Right lung (tissue), 10 donors: ENCODE data around the gene PPP4R3B. TPM values are rescaled to one million over a fixed set of nuclear protein-coding genes. Genes with fewer than 3 reads are reported as not detected.

ENCODE experiments used
- DNase-seq, 2 donors: peaks; one replicate each; pipeline ENCODE4 v3.0.0-alpha.2; 2013
- long read RNA-seq, 8 donors: transcript quantifications; one replicate each; lab custom pipeline, GENCODE V29; 2026
- polyA plus RNA-seq, 5 donors: library from polyadenylated mRNA; unstranded; fragments of 120-200 nt; gene quantifications; one replicate each; pipeline versions ENCODE4 v1.2.1 to v1.2.3, GENCODE V29; 2013; ENCODE audit warnings: inconsistent platforms in 1 of 5, low replicate concordance in 1 of 5; ENCODE audit not compliant: insufficient read length in 5 of 5, insufficient read depth in 1 of 5

The PPP4R3B gene
- polyA plus RNA-seq = 10 to 100 TPM; 57.0 to 85.9 (median 75.8) TPM
- long read RNA-seq, donor 1, full-length matches to known transcripts = 8 of 20 reads
- long read RNA-seq, donor 1, partial matches to known transcripts = 12 of 20 reads
- long read RNA-seq, donor 1, other reads (novel, unspliced or antisense) = 0 of 20 reads
- long read RNA-seq, donor 2, full-length matches to known transcripts = 3 of 10 reads
- long read RNA-seq, donor 2, partial matches to known transcripts = 7 of 10 reads
- long read RNA-seq, donor 2, other reads (novel, unspliced or antisense) = 0 of 10 reads
- long read RNA-seq, donor 3, full-length matches to known transcripts = 3 of 3 reads
- long read RNA-seq, donor 3, partial matches to known transcripts = 0 of 3 reads
- long read RNA-seq, donor 3, other reads (novel, unspliced or antisense) = 0 of 3 reads
- long read RNA-seq, donor 4, full-length matches to known transcripts = 2 of 2 reads
- long read RNA-seq, donor 4, partial matches to known transcripts = 0 of 2 reads
- long read RNA-seq, donor 4, other reads (novel, unspliced or antisense) = 0 of 2 reads
- long read RNA-seq, donor 5, full-length matches to known transcripts = 5 of 41 reads
- long read RNA-seq, donor 5, partial matches to known transcripts = 36 of 41 reads
- long read RNA-seq, donor 5, other reads (novel, unspliced or antisense) = 0 of 41 reads
- long read RNA-seq, donor 6, full-length matches to known transcripts = 4 of 17 reads
- long read RNA-seq, donor 6, partial matches to known transcripts = 13 of 17 reads
- long read RNA-seq, donor 6, other reads (novel, unspliced or antisense) = 0 of 17 reads
- long read RNA-seq, donor 7, full-length matches to known transcripts = 2 of 32 reads
- long read RNA-seq, donor 7, partial matches to known transcripts = 30 of 32 reads
- long read RNA-seq, donor 7, other reads (novel, unspliced or antisense) = 0 of 32 reads
- long read RNA-seq, donor 8, full-length matches to known transcripts = 2 of 2 reads
- long read RNA-seq, donor 8, partial matches to known transcripts = 0 of 2 reads
- long read RNA-seq, donor 8, other reads (novel, unspliced or antisense) = 0 of 2 reads

DNA sequence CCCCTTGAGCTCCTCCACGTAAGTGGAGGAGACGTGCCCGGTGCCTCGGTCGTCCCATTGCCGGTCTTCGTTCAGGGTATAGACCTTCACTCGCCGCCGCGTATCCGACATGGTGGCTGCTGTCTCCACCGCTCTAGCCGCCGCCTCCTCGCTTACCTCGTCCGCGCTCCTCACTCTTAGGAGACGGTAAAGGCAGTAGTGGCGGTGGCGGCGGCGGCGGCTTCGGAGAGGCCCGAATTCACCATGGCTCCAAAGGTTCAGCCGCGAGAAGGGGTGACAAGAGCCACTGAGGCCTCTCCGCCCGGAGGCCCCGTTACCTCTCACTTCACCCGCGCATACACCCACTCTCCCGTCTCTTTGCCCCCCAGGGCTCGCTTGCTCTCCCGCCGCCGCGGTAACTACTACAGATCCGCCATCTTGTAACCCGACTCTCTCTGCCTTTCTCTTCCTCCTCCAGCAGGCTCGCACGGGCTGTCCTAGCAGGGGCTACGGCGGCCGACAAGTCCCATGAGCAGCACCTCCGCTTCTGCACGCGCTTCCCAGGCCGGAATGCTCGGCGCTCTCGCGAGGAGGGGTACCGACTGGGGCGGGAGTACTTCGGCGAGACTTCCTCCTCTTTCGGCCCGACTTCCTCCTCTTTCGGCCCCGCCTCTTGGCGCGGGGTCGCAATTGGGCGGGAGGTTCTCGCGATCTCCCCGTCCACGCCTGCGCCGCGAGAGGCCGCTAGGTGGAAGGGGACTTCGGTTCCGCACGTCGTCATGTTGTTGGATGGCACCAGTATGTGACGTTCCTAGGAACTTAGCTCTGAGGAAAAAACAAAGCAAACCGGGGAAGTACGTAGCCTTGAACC, at the start of gene PPP4R3B:
Gene PPP4R3B, minus strand, starts transcription at position 448 of the 850 bp plus-strand sequence. Its CDS starts 337 bp downstream, at position 111.
- DNase-seq = peak; percentile 100

- DNase-seq = no peak
Observed at GRCh38 chr2:55653255-55653654, 35.8 kb upstream of the PPP4R3B start.

- no peak for DNase-seq
Observed at GRCh38 chr2:55649211-55649610, 31.8 kb upstream of the PPP4R3B start.

GRCh38 chr2:55636831-55637230, 19.4 kb upstream of the PPP4R3B start:
- no peak for DNase-seq

GRCh38 chr2:55628931-55629330, 11.5 kb upstream of the PPP4R3B start:
- no peak for DNase-seq

- DNase-seq = no peak
Observed at GRCh38 chr2:55627915-55628314, 10.5 kb upstream of the PPP4R3B start.

DNA sequence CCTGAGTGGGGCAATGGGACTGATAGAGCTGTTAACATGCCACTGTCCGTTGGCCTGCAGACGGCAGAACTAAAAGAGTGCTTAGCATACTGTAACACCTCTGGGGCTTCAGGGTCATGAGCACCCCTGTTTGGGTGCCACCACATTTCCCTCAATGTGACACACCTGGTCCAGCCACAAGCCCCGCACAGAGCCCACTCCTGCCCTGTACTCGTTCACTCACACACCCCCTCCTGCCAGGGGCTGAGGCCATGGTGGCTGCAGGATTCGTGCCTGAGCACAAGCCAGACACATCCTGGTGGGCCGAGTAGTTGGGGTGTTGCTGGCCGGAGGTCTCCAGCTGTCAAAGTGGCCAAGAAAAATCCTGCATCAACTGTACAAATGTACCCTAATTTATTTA, 4.4 kb upstream of the PPP4R3B start:
- no peak for DNase-seq

DNA sequence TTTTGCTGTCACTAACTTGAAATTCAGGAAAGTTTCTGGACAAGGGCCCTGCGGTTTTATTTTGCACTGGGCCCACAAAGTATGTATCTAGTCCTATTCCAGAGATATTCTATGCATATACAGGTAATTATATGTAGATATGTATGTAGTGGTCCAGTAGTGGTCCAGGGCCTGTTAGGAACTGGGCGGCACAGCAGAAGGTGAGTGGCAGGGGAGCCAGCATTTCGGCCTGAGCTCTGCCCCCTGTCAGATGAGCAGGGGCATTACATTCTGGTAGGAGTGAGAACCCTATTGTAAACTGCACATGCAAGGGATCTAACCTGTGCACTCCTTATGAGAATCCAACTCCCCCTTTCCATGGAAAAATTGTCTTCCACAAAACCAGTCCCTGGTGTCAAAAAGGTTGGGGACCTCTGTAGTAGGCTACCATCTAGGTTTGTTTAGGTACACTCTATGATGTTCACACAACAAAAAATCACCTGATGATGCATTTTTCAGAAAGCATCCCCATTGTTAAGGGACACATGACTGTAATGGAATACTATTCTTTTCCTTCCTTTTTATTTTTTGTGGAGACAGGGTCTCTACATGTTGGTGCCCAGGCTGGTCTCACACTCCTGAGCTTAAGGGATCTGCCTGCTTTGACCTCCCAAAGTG, 2.8 kb upstream of the PPP4R3B start:
- DNase-seq = no peak

DNA sequence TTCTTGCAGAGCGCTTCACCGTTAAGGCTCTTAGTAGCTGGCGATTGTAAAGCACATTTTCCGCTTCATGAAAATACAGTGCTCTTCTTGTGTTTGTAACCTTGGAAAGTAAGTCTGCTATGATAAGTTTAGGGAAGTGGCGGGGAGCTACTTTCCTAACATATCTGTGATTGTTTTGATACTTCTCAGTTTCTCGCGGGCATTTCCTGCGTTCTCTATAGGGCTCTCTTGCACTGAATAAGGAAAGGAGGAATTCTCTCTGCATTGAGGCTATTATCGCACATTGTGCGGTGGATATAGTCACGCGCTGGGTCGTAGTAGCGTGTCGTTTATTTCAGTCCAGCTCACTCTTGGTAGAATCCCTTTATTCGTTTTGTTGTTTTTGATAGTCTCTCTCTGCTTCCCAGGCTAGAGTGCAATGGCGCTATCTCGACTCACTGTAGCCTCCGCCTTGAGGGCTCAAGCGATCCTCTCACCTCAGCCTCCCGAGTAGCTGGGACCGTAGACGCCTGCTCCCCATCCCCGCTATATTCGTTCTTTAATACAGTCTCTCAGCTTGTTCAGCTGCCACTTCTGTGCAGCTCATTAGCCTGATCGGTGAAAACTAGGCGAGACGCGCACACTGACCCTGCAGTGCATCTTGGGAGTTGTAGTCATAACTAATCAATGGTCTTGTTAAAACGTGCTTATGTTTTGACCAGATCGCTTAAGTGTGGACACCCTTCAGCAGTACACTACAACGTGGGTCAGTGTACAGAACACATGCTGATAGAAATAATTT, 1.0 kb upstream of the PPP4R3B start:
- peak; percentile 57 to 60 for DNase-seq

DNA sequence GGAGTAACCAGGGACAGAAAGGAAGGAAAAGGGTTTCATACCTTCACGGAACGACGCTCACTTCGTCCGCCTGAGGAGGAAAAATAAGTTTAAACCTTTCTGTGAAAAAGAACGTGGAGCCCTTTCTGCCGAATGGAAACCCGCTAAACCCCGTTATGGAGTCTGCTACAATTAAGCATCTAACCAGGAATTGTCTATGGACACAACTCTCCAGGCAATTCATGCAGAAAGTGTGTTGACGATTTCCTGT, 528 bp upstream of the PPP4R3B start:
- DNase-seq = no peak

GRCh38 chr2:55616551-55617174, 759 bp downstream of the PPP4R3B start:
- peak; percentile 39 to 48 for DNase-seq

GRCh38 chr2:55611997-55612396, 5.4 kb downstream of the PPP4R3B start:
- DNase-seq = no peak

- DNase-seq = no peak
Observed at GRCh38 chr2:55610954-55611743, 6.3 kb downstream of the PPP4R3B start.

DNA sequence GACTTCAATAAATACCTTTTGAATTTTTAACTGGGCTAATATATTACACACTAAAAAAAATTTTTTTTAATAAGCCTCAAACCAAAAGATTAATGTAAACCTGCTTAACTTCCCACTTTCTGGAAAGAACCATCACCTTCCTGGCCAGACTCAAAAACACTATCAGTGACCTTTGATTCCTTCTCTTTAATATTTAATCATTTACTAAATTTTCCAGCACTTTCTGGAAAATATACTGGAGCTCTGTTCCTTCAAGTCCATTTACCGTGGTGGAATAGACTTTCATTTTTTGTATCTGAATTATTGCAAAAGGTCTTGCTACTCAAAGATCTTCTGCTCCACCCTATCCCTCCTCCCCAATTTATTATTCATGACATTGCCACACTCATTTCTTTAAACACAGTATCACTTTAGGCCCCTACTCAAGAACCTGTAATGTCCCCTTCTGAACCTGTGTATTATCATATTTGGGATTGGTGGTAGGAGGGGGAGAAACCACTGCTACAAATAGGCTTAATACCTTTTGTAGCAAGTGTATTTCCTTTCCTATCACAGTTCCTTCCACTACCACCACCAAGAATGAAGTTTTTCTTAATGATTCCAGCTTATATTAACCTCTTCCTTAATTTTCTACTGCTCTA, 7.4 kb downstream of the PPP4R3B start:
- DNase-seq = no peak

DNA sequence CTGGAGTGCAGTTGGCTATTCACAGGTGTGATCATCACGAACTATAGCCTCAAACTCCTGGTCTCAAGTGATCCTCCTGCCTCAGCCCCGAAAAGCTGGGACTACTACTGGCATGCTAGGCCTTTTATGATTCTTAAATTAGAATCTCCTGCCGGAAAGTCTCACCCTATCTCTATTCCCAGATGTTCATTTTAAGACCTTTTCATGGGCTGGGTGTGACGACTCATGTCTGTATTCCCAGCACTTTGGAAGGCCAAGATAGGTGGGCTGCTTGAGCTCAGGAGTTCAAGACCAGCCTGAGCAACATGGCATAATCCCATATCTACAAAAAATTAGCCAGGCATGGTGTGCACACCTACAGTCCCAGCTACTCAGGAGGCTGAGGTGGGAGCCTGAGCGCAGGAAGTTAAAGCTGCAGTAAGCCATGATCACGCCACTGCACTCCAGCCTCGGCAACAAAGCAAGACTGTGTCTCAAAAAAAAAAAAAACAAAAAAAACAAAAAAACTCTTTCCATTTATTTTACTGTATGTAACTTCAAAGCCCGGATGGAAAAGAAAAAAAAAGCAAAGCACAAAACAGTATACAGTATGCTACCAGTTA, 8.1 kb downstream of the PPP4R3B start:
- no peak for DNase-seq

DNA sequence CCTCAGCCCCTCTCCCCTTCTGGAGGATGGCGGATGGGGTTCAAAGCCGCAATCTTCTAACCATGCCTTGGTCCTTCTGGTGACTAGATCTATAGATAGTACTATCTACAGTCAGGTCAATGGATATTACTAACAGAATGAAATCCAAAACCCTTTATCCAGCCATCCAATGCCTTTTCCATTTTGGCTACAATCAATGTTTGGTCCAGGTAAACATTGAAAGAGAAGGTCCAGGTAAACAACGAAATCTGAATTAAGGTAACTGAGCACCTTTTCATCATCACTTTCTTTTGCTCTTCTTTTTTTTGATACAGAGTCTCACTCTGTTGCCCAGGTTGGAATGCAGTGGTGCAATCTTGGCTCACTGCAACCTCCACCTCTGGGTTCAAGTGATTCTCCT, 9.7 kb downstream of the PPP4R3B start:
- DNase-seq = no peak

- DNase-seq = no peak
Observed at GRCh38 chr2:55604027-55604565, 13.3 kb downstream of the PPP4R3B start.

- DNase-seq = no peak
Observed at GRCh38 chr2:55601849-55602248, 15.6 kb downstream of the PPP4R3B start.
